Hepatocyte (in vitro differentiated cells): ENCODE measurements around the gene PSMB7. TPM values are rescaled to one million over a fixed set of nuclear protein-coding genes. Genes with fewer than 3 reads are reported as not detected.

Experiments used
- DNase-seq: peaks from one replicate; pipeline ENCODE4 v3.0.0-alpha.2; 2016; ENCODE audit warnings: low spot score
- H2AFZ ChIP-seq: fragments of 200-600 bp; sonication (generic); 2 replicates; pipeline ENCODE4 v1.6.0; 2016; ENCODE audit warnings: antibody characterized with exemption, mild to moderate bottlenecking
- H3K27ac ChIP-seq: fragments of 200-600 bp; sonication (generic); 2 replicates; pipeline ENCODE4 v1.5.1; 2016; ENCODE audit warnings: mild to moderate bottlenecking
- H3K27me3 ChIP-seq: fragments of 200-600 bp; sonication (generic); 2 replicates; pipeline ENCODE4 v1.6.1; 2016
- H3K36me3 ChIP-seq: fragments of 200-600 bp; sonication (generic); replicated peaks from 2 replicates; pipeline ENCODE4 v1.5.1; 2016; ENCODE audit warnings: low read depth; ENCODE audit not compliant: insufficient read depth
- H3K4me1 ChIP-seq: fragments of 200-600 bp; sonication (generic); 2 replicates; pipeline ENCODE4 v1.5.1; 2016; ENCODE audit warnings: mild to moderate bottlenecking, moderate library complexity; ENCODE audit not compliant: insufficient read depth
- H3K4me2 ChIP-seq: fragments of 200-600 bp; sonication (generic); 2 replicates; pipeline ENCODE4 v1.6.0; 2016
- H3K4me3 ChIP-seq: fragments of 200-600 bp; sonication (generic); 2 replicates; pipeline ENCODE4 v1.5.1; 2016; ENCODE audit warnings: mild to moderate bottlenecking
- H3K79me2 ChIP-seq: fragments of 200-600 bp; sonication (generic); 2 replicates; pipeline ENCODE4 v1.6.0; 2017; ENCODE audit warnings: mild to moderate bottlenecking
- H3K9me2 ChIP-seq: fragments of 200-600 bp; sonication (generic); replicated peaks from 2 replicates; pipeline ENCODE4 v1.6.0; 2017; ENCODE audit warnings: mild to moderate bottlenecking; ENCODE audit not compliant: insufficient read depth
- H3K9me3 ChIP-seq: fragments of 200-600 bp; sonication (generic); 2 replicates; pipeline ENCODE4 v1.5.1; 2016; ENCODE audit warnings: low read depth, mild to moderate bottlenecking
- H4K20me1 ChIP-seq: fragments of 200-600 bp; sonication (generic); 2 replicates; pipeline ENCODE4 v1.6.0; 2016; ENCODE audit warnings: mild to moderate bottlenecking; ENCODE audit not compliant: insufficient read depth, poor library complexity, severe bottlenecking
- CTCF ChIP-seq: fragments of 200-600 bp; sonication (generic); IDR thresholded peaks from 2 replicates; pipeline ENCODE4 v1.5.1; 2016; ENCODE audit warnings: antibody characterized with exemption, mild to moderate bottlenecking; ENCODE audit not compliant: poor library complexity
- EZH2 ChIP-seq: fragments of 200-600 bp; sonication (generic); IDR thresholded peaks from 2 replicates; pipeline ENCODE4 v1.6.1; 2016; ENCODE audit warnings: antibody characterized with exemption, mild to moderate bottlenecking, borderline replicate concordance
- EZH2phosphoT487 ChIP-seq: fragments of 200-600 bp; sonication (generic); IDR thresholded peaks from one replicate; pipeline ENCODE4 v1.6.1; 2018; ENCODE audit warnings: antibody characterized with exemption, mild to moderate bottlenecking, low read depth, moderate library complexity; ENCODE audit not compliant: unreplicated experiment, severe bottlenecking
- WGBS: methylation state at CpG from one replicate; pipeline ENCODE4 v1.1.6; 2016; ENCODE audit warnings: low lambda C conversion rate; ENCODE audit errors: missing lambda C conversion rate; 5-methylcytosine and 5-hydroxymethylcytosine counted together
- polyA plus RNA-seq: library from polyadenylated mRNA; unstranded; fragments of >200 nt; fragmentation: Nextera tagmentation; extraction: Ambion mirVana; gene quantifications from 2 replicates; pipeline ENCODE4 v1.2.1, GENCODE V29; 2016
- total RNA-seq: library from RNA; depleted of rRNA; stranded (reverse); fragments of >200 nt; gene quantifications from 2 replicates; pipeline ENCODE4 v1.2.3, GENCODE V29; 2014

Gene PSMB7
- total and polyA plus RNA-seq, 2 experiments from 2014 or later = 189 to 197 TPM

GRCh38 chr9:124342776-124343485 lies 72.3 kb downstream of the PSMB7 start:
- no peak for TF ChIP-seq EZH2phosphoT487
- no peak for TF ChIP-seq CTCF
- TF ChIP-seq EZH2 = no peak

GRCh38 chr9:124342402-124342775 lies 72.9 kb downstream of the PSMB7 start:
- WGBS = 95% methylated on average over 11 of the region's 11 CpGs
- Histone ChIP-seq H3K36me3 (peaks cover 4% of the 10 kb centered on the region), H3K4me2 (no peak overlapping the region), H3K4me1 (no peaks in the 10 kb centered on the region), H3K27me3 (no peaks in the 10 kb centered on the region), H2AFZ (no peak overlapping the region), H3K9me2 (no peaks in the 10 kb centered on the region), H3K27ac (peak overlapping the region; percentile 72), H3K79me2 (no peaks in the 10 kb centered on the region), H4K20me1 (no peaks in the 10 kb centered on the region), H3K9me3 (no peaks in the 10 kb centered on the region), H3K4me3 (no peak overlapping the region)
- no peak for DNase-seq
- TF ChIP-seq EZH2phosphoT487 = no peak
- no peak for TF ChIP-seq EZH2
- TF ChIP-seq CTCF = no peak

More at GRCh38 chr9:124342776-124343485, 72.3 kb downstream of the PSMB7 start:
- no peaks in the 10 kb centered on the region for H3K79me2 ChIP-seq
- H2AFZ ChIP-seq = no peak overlapping the region
- H3K9me2 ChIP-seq = no peaks in the 10 kb centered on the region
- H3K36me3 ChIP-seq = no peaks in the 10 kb centered on the region
- H3K9me3 ChIP-seq = no peaks in the 10 kb centered on the region
- DNase-seq = peak; percentile 62
- H3K27ac ChIP-seq = peak overlapping the region; percentile 72
- H4K20me1 ChIP-seq = no peaks in the 10 kb centered on the region
- H3K4me1 ChIP-seq = no peaks in the 10 kb centered on the region
- H3K27me3 ChIP-seq = no peaks in the 10 kb centered on the region
- WGBS = 55% methylated on average over 16 of the region's 26 CpGs
- H3K4me3 ChIP-seq = no peak overlapping the region
- peak overlapping the region; percentile 44 for H3K4me2 ChIP-seq

- Histone ChIP-seq H2AFZ (no peak overlapping the region), H4K20me1 (no peaks in the 10 kb centered on the region), H3K9me3 (no peaks in the 10 kb centered on the region), H3K9me2 (no peaks in the 10 kb centered on the region), H3K79me2 (no peaks in the 10 kb centered on the region), H3K4me2 (no peak overlapping the region), H3K27me3 (no peaks in the 10 kb centered on the region), H3K4me3 (no peak overlapping the region), H3K4me1 (no peaks in the 10 kb centered on the region), H3K27ac (no peak overlapping the region), H3K36me3 (peaks cover 6% of the 10 kb centered on the region)
- no peak for TF ChIP-seq CTCF
- TF ChIP-seq EZH2 = no peak
- no peak for TF ChIP-seq EZH2phosphoT487
- DNase-seq = no peak
- WGBS = 85% methylated on average over 20 of the region's 21 CpGs
These were observed 73.6 kb downstream of the PSMB7 start for GRCh38 chr9:124341455-124342170.
